Measurements from ENCODE around the gene DLG2.
"Not testable (repeated sequence)": the region's sequence is repeated elsewhere in the genome, so short reads cannot be mapped to it uniquely, and the experiment has no call there.

DLG2 gene

GRCh38 chr11:83443880-83444279, 2183.3 kb downstream of the DLG2 start:
- not testable (repeated sequence) for H3K4me3 ChIP-seq (ENCODE audit: low read length); DNase-seq (ENCODE audit: low read depth, low spot score)

GRCh38 chr11:83441601-83442000, 2185.5 kb downstream of the DLG2 start:
- no peak overlapping the region for H3K4me3 ChIP-seq (ENCODE audit: low read length)
- DNase-seq (ENCODE audit: low read depth, low spot score): no peak

DNA sequence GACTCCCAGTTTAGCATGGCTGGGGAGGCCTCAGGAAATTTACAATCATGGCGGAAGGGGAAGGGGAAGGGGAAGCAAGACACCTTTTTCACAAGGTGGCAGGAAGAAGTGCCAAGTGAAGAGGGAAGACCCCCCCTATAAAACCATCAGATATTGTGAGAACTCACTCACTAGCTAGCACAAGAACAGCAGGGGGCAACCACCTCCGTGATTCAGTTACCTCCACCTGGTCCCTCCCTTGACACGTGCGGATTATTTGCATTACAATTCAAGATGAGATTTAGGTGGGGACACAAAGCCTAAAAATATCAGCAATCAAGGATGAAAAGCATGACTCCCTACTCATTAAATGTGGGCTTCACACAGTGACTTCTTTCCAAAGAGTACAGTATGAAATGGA, 2186.0 kb downstream of the DLG2 start:
- no peak for DNase-seq (ENCODE audit: low read depth, low spot score)
- H3K4me3 ChIP-seq (ENCODE audit: low read length): no peak overlapping the region

DNA sequence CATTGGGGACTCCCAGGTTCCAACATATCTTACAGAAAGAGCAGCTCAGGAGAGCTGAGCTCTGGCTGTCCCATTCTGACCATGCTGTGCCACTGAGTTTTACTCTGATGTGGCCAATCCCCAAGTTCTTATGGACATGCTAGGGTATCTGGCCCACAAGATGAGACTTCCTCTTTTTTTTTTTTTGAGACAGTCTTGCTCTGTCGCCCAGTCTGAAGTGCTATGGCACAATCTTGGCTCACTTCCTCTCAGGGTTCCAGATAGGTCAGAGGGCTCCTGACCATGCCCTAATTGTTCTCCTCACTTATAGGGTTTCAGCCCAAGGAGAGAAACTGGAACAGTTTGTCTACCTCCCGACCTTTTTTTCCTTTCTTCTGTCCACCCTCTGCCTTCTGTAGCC, 2188.7 kb downstream of the DLG2 start:
- no peak overlapping the region for H3K4me3 ChIP-seq (ENCODE audit: low read length)
- DNase-seq (ENCODE audit: low read depth, low spot score): no peak

- H3K4me3 ChIP-seq (ENCODE audit: low read length): no peak overlapping the region
- DNase-seq (ENCODE audit: low read depth, low spot score): no peak
Observed at GRCh38 chr11:83437939-83438338, 2189.2 kb downstream of the DLG2 start.

DNA sequence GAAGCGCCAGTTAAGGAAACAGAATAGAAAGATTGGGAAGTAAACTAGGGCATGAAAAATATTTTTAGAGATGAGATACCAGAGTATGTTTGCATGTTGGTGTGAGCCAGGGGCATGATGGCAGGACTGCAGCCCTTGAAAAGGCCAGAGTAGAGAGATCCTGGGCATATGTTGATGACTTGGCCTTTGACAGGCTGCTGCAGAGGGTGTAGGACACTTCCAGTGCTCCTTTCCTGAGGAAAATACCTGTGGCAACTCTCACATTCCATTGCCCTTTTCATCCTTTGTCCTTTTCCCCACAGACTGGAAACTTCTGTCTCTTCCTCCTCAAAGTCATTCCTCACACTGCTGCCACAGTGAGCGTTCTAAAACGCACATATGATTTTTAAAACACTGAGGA, 2190.3 kb downstream of the DLG2 start:
- DNase-seq (ENCODE audit: low read depth, low spot score): no peak
- H3K4me3 ChIP-seq (ENCODE audit: low read length): no peak overlapping the region

DNA sequence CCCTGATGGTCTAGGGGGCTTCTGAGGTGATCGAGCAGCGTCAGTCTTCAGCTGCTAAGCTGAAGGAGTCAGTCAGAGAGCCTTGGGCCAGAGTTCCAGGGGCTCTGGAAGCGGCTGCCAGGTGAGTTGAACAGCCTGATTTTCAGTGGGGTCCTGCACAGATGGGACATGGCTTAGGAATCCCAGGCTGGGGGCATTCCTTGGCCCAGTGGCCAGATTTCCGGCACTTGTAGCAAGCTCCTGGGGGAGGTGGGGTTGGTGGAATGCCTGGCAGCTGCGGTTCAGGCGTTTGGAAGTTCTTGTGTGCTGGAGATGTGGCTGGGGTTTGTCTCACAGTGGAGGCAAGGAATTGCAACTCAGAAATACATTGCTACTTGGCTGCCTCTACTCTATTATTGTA, 2192.3 kb downstream of the DLG2 start:
- DNase-seq (ENCODE audit: low read depth, low spot score); H3K4me3 ChIP-seq (ENCODE audit: low read length): not testable (repeated sequence)

DNA sequence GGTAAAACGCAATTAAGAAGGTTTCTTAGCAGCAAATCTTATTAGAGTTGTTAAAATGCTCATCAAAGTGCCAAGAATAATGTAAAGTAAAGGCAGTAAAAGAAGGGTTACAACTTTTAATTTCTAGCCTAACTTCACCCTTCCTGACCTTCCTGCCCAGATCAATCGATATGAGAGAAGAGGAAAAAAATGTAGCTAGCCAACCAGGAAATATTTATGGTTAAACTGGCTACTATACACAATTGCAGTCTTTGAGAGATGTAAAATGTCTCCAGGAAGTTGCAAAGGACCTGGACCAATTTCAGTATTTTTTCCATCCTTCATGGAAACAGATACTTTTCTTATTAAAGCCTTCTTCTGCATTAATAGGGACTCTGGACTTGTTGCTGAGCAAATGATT, 2199.2 kb downstream of the DLG2 start:
- DNase-seq (ENCODE audit: low read depth, low spot score): no peak
- H3K4me3 ChIP-seq (ENCODE audit: low read length): no peak overlapping the region

DNA sequence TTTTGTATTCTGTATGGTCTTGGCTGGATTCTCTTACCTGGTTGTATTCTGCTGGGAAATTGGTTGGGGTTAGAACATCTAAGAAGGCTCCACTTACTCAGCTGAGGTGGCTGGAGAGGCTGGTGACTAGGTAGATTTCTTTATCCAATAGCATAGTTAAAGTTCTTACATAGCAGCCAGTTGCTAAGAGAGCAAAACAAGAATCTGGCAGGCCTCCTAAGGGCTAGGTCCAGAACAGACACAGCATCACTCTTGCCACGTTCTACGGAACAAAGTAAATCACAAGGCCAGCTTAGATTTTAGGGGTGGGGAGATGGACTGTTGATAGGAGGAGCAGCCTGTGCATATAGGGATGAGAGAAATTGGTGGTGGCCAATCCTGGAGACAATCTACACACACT, 2199.6 kb downstream of the DLG2 start:
- no peak for DNase-seq (ENCODE audit: low read depth, low spot score)
- H3K4me3 ChIP-seq (ENCODE audit: low read length): no peak overlapping the region

DNA sequence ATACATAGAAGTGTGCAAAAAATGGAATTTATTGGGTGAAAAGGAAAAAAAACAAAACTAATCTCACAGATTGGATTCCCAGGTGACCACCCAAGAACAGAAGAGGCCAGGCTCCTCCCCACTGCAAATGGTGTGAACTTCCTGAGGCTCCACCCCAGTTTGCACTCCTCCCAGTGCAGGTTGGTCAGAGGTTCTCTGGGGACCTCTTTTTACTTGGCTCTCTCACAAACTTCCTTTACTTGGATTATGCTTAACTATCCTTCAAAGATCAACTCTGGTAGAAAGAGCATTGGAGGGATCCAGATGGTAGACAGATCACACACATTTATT, 2202.0 kb downstream of the DLG2 start:
- H3K4me3 ChIP-seq (ENCODE audit: low read length): no peak overlapping the region
- DNase-seq (ENCODE audit: low read depth, low spot score): no peak

- DNase-seq (ENCODE audit: low read depth, low spot score): no peak
- H3K4me3 ChIP-seq (ENCODE audit: low read length): no peak overlapping the region
Observed at GRCh38 chr11:83424376-83425136, 2202.6 kb downstream of the DLG2 start.

- not testable (repeated sequence) for DNase-seq (ENCODE audit: low read depth, low spot score); H3K4me3 ChIP-seq (ENCODE audit: low read length)
Observed at GRCh38 chr11:83422641-83423040, 2204.5 kb downstream of the DLG2 start.

DNA sequence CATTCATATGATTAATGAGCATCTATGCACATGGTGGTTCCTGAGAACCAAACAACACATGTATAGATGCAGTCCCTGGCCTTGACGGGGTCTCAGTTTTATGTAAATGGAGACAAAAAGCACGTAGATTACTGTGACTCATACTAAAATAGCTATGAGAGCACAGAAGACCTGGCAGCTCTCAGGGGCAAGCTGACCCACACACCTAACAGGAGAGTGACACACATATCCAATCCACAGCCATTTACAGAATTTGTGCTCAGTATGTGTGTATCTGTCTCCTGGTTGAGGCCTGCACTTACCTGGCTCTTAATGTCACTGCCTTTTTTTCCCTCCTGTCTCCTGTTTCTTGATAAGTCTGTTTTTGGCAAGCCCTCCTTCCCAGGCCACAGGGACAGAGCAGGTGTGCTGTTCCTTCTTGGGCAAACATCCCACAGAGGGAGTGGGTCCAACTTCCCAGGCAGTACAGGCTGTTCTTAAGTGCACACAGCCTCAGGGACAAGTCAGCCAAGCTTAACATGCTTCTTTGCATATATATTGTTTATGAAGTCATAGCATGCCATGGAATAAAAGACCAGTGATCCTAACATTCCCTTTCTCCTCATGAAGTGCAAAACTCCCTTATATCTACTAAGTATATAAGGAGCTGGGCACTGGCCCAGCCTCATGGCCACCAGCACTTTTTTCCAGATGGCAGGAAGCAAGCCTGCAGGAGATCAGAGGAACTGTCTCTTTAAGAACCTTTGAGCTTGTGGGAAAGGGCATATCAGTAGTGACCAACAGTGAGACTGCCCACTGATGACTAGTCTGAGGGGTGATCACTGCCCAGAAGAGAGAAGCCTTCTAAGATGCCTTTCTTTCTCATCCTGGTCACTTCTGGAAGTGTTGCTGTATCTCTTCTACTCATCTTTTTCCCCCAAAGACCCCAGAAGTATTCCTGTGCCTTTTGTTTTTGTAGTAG, 2216.3 kb downstream of the DLG2 start:
- H3K4me3 ChIP-seq (ENCODE audit: low read length): no peak overlapping the region
- no peak for DNase-seq (ENCODE audit: low read depth, low spot score)

DNA sequence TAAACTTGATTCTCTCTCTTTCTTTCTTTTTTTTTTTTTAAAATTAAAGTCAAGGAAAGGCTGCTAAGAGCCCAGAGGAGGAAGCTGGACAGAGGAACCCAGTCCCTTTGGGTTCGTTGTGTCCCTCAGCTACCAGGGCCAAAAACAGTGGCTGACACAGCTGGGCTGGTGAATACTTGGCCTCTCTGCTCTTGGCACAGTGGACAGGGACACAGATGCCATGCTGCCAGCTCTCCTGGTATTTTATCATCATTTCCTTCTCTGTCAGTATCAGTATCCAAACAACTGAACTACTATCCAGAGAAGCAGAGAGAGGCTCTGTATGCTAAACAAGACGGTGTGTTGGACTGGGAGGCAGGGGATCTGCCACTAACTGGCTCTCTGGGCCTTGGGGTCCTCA, 2217.3 kb downstream of the DLG2 start:
- no peak for DNase-seq (ENCODE audit: low read depth, low spot score)
- no peak overlapping the region for H3K4me3 ChIP-seq (ENCODE audit: low read length)

- no peak for DNase-seq (ENCODE audit: low read depth, low spot score)
- no peak overlapping the region for H3K4me3 ChIP-seq (ENCODE audit: low read length)
Observed at GRCh38 chr11:83409476-83409875, 2217.7 kb downstream of the DLG2 start.

- no peak overlapping the region for H3K4me3 ChIP-seq (ENCODE audit: low read length)
- DNase-seq (ENCODE audit: low read depth, low spot score): no peak
Observed at GRCh38 chr11:83408946-83409345, 2218.2 kb downstream of the DLG2 start.
